ENCODE data around the gene ELL2.

- TF ChIP-seq ZC3H10 (CRISPR knock-in tag; IDR thresholded peaks at IDR 0.05) (no peak), PATZ1 (CRISPR knock-in tag; IDR thresholded peaks at IDR 0.05; ENCODE audit: borderline replicate concordance) (no peak), CREB5 (CRISPR knock-in tag; IDR thresholded peaks at IDR 0.05; ENCODE audit: low read depth) (no peak), ZNF565 (CRISPR knock-in tag; conservative IDR thresholded peaks at IDR 0.05; ENCODE audit: low read depth) (no peak), SNAI2 (CRISPR knock-in tag; IDR thresholded peaks at IDR 0.05) (no peak), ARNTL (CRISPR knock-in tag; IDR thresholded peaks at IDR 0.05; ENCODE audit: borderline replicate concordance, low read depth) (no peak), TCF4 (CRISPR knock-in tag; IDR thresholded peaks at IDR 0.05; ENCODE audit: borderline replicate concordance) (no peak), ZFP3 (CRISPR knock-in tag; IDR thresholded peaks at IDR 0.05) (no peak), PPARA (CRISPR knock-in tag; IDR thresholded peaks at IDR 0.05; ENCODE audit: borderline replicate concordance) (no peak), ZFP30 (CRISPR knock-in tag; IDR thresholded peaks at IDR 0.05) (no peak)
These were observed 9.7 kb downstream of the ELL2 start for GRCh38 chr5:95951916-95952315.
